ENCODE measurements around the gene MEGF6.

Gene MEGF6

DNA sequence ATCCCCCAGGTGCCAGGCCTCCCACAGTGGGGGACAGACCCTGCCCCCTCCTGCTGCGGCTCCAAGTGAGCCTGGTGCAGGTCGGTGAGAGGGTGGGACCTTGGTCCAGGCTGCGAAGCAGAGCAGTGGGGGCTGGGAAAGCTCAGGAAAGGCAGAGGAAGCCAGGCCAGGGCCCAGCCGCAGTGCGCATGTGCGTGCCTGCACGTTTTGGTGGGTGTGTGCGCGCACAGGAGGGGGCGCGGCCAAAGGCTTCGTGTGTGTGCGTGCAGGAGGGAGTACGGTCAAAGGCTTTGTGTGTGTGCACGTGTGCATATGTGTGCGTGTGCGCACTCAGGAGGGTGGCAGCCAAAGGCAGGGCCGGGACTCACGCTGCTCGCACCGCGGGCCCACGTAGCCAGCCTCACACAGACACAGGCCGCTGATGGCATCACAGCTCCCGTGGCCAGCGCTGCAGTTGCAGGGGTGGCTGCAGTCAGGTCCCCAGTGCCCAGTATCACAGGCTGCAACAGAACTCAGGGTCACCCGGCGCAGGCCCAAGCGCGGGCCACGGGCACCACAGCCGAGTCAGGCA, 111.0 kb downstream of the MEGF6 start:
- DNase-seq = no peak

GRCh38 chr1:3499611-3500010, 111.7 kb downstream of the MEGF6 start:
- no peak for DNase-seq

GRCh38 chr1:3498986-3499385, 112.3 kb downstream of the MEGF6 start:
- DNase-seq = no peak

DNA sequence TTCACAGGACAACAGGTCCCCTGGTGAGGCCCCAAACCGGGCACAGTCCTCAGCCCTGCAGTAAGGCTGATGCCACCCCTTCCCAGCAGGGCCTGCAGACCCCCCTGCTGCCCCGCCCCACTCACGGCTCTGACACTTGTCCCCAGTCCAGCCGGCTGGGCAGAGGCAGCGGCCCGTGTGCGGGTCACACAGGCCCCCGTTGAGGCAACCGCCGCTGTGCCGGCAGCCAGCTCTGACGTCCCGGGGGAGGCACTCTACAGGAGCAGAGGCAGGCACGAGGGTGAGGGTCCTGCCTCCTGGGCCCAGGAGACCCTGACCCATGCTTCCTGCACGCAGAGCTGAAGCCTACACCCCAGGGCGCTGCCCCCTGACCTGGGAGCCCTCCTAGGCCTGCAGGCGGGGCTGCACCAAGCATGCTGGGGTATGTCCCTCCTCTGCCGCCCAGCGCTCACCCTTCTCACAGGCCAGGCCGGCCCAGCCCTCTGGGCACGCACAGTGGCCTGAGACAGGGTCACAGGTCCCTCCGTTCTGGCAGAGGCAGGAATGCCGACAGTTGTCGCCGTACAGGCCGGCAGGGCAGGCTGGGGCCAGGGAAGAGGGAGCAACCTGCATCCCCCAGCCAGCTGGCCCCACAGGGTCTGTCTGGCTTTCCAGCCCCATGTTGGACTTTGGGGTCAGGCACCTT, 112.9 kb downstream of the MEGF6 start:
- DNase-seq = no peak

DNA sequence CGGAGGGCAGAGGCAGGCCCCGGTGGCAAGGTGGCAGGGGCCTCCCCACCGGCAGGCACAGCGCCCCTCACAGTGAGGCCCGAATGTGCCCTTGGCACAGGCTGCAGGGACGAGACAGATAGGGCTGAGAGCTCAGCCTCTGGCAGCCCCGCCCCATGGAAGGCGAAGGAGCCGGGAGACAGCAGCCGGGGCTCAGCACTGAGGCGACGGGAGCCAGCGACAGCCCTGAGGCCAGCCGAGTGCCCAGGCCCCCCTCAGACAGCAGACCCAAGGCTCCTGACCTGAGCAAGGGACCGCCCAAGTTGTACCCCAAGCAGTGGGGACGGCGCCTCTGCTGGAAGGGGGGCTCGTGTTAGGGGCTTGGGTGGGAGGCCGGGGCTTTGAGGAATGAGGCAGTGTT, 113.8 kb downstream of the MEGF6 start:
- DNase-seq = no peak

- DNase-seq = no peak
Measured at GRCh38 chr1:3496916-3497315, 114.4 kb downstream of the MEGF6 start.

DNA sequence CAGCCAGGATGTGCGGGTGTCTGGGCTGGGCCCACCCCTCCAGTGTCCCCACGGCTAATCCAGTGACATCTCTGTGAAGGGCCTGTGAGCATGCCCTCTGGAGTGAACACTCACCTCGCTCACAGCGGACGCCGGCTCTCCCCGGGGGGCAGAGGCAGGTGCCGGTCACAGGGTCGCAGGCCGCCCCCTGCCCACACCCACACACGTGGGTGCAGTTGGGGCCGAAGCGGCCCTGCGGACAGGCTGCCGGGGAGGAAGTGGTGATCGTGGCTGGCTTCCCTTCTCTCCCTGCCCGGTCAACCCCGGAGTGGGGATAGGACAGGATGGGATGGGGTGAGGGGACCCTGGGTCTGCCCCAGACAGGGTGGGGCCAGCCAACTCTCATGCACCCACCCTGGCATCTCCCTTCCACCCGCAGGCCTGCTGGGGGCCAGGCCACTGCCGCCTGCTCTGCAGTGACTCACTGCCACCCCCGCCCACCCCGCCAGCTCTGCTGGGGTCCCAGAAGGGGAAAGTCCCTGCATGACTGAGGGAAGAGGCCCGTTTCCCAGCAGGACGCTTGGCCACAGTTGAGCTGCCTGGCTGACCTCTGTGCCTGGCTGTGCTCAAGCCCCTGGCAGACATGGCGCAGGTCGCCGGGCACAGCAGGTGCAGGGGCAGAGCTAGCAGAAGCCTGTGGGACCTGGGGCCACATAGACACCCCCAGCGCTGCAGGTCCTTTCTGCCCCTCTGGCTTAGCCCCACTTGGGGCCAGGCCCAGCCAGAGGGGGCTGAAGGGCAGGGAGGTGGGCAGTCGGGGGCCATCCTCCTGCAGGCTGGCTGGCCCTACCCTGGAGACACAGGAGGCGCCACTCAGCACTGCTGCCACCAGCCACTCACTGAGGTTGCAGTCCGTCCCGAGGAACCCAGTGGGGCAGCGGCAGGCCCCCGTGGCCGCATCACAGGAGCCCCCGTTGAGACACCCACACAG, 115.2 kb downstream of the MEGF6 start:
- DNase-seq = no peak

- DNase-seq = no peak
Measured at GRCh38 chr1:3494321-3495308, 116.7 kb downstream of the MEGF6 start.

- no peak for DNase-seq
Measured at GRCh38 chr1:3492545-3493246, 118.6 kb downstream of the MEGF6 start.

DNA sequence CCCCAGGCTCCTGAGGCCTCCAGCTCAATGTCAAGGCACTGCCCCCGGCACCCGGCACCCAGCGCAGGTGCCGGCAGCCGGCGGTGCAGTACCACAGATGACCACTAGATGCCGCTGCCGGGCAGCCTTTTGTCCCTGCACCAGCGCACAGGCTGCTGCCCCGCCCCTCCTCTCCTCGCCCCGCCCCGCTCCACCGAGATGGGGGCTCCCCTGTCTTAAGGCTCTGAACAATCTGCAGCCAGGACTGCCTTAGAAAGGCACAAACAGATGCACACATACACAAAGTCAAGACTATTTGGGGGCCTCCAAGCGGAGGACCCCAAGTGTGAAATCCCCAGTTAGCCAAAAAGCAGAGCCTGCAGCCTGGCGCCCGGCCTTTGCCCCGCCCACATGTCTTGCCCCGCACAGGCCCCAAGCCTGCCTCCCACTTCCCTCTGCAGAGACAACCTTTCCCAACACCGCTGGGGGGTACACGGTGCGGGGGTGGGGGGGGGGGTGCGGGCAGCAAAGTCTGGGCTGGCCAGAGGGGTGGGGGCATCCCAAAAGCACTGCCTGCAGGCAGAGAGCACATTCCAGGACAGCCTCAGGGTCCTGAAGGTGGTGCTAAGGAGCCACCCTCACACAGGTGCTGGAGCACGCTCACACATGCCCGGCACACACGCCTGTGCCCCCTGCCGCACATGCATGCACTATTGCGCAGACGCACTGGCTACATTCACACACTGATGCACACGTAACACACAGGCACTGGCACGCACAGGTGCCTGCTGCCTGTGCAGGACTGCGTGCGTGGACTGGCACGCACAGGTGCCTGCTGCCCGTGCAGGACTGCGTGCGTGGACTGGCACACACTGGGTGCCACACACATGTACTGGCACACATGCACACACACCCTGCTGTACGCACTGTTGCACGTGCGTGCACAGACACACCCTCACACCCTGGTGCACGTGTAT, 119.7 kb downstream of the MEGF6 start:
- DNase-seq = peak; percentile 81

DNA sequence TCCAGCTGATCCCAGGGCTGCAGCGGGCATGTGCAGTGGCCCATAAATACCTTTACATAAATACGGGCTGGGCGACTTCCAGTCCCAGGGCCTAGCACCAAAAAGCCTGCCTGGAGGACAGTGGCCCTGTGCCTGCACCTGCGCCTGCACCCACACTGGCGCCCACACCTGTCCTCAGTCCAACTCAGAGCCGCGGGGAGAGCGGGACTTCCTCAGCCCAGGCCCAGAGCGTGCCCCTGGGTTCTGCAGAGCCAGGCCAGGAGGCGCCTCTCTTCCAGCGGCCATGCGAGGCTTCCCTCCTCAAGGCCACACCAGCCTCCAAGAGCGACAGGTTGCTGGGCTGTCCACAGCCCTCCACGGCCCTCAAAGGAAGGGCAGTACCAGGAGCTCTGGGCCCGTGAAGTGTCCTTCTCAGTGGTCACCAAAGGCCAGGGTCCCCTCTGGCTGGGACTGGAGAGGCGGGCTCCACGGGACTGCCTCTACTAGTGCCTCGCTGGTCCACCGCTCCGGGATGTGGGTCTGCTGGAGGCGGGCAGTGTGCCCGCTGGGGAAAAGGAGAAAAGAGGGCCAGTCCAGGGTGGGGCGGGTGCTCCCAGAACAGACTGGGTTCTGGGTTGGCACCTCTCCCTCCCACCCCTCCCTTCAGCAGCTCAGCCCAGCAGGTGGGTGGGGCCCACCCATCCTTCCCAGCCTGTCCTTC, 121.1 kb downstream of the MEGF6 start:
- DNase-seq = no peak

DNA sequence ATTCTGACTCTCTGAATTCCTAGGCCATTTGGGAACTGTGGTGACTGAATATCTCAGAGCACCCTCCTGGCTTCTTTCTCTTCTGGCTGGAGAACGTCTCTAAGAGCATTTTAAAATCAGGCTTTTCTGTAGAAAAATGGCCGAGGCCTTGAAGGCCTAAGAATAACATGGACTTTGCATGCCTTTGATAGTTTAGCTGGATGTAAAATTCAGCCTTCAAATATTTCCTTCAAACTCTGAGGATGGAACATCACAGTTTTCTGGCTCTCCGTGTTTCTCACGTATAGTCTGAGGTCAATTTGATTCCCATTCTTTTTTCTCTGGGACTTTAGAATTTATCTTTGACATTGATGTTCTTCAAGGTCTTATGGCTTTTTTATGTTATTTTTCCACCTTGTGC, 122.9 kb downstream of the MEGF6 start:
- DNase-seq = no peak

- no peak for DNase-seq
Measured at GRCh38 chr1:3485016-3485415, 126.3 kb downstream of the MEGF6 start.

DNA sequence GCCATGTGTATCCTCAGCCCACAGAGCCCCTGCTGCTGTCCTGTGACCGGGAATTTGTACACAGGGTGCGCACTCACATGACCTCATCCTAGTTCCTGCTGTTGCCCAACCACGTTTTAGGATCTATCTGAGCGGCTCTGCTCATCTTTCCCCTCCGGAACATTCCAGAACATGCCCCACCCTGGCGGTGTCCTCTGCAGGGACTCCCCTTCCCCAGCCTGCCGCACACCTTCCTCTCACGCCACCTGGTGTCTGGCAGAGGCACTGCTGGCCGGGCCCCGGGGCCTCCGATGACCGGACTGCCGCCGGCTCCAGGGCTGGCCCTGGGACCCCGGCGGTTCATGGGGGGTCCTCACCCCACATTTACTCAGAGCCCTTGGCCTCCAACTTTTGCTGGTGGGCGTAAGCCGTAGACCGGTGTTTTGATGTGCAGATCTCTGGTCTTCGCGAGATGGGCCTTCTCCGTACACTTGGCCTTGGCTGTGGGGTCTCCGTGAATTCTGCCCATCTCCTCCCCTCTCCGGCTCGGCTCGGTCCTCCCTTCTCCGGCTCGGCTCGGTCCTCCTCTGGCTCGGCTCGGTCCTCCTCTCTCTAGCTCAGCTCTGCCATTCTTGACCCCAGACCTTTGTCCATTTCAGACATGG, 127.4 kb downstream of the MEGF6 start:
- peak; percentile 55 for DNase-seq

DNA sequence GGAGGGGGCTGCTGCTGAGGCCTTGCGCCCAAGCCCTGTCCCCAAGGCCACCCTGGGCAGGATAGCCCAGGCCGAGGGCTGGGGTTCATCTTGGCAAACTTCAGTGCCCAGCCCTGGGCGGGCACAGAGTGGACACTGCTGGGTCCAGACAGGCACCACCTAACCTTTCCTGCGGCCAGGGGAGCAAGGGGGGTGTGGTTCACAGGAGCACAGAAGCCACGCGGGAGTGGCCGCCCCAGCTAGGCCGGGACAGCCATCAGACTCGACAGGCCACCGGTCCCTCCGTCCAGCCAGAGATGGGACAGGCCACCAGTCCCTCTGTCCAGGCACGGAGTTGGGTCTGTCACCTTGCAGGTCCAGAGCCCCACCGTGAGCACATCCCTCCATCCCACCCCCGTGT, 127.9 kb downstream of the MEGF6 start:
- no peak for DNase-seq

DNA sequence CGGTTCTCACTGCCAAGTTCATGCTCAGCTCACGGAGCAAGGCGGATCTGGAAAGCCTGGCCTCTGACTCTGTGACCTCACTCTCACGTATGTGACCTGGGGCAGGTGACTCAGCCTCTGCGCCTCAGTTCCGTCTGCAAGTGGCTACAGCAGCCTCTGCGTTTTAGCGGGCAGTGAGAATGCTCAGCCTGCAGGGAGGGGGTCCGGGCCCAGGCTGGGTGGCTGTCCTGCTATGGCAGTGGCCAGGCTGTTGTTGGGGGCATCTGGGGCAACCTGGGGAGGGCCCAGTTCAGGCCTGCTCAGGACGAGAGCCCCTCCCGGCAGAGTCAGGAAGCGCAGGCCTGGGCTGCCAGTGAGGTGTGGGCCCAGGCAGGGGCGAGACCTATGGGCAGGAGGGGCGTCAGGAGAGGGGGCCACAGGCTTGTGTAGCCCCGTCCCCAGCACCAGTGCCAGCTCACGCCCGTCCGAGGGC, 128.9 kb downstream of the MEGF6 start:
- peak; percentile 43 for DNase-seq

DNA sequence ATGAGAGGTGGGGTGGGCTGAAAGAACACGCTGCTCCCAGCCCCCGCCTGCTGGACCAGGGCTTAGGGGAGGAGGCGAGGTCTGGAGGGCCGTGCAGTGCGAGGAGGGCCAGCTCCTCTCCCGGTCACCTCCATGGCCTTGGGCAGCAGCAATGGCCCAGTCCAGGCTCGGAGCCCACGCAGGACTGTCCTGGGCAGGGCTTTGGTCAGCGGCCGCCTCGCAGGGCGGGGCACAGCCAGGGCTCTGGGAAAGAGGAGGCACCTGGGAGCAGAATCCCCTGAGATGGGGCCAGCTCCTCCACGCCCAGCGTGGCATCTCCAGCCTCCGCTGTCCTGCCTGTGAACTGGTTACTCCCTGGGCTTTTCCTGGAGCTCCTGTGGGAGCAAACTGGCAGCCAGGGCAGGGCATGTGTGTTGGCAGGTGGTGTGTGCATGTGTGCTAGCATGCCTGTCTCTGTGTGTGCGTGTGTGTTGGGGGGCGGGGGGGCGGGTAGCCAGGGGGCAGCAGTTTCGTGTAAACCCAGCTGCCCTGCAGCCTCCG, 129.4 kb downstream of the MEGF6 start:
- DNase-seq = no peak

GRCh38 chr1:3481046-3481445, 130.3 kb downstream of the MEGF6 start:
- DNase-seq = no peak

- DNase-seq = no peak
Measured at GRCh38 chr1:3480369-3480719, 131.0 kb downstream of the MEGF6 start.
